Karpas-422 (cell line): ENCODE data around the gene WDR45B. TPM values are rescaled to one million over a fixed set of nuclear protein-coding genes. Genes with fewer than 3 reads are reported as not detected.

Source experiments
- DNase-seq: peaks from one replicate; pipeline ENCODE4 v3.0.0-alpha.2; 2015
- H2AFZ ChIP-seq: fragments of 200-600 bp; sonication (generic); 2 replicates; pipeline ENCODE4 v1.6.1; 2014; ENCODE audit warnings: antibody characterized with exemption, low read length, mixed read lengths
- H3K27ac ChIP-seq: fragments of 200-600 bp; sonication (generic); 2 replicates; pipeline ENCODE4 v1.5.1; 2014; ENCODE audit warnings: mild to moderate bottlenecking, low read length, moderate library complexity
- H3K27me3 ChIP-seq: fragments of 200-600 bp; sonication (generic); 2 replicates; pipeline ENCODE4 v1.6.1; 2014; ENCODE audit warnings: low read length, mixed read lengths
- H3K36me3 ChIP-seq: fragments of 200-600 bp; sonication (generic); 2 replicates; pipeline ENCODE4 v1.6.1; 2014; ENCODE audit warnings: low read length, mixed read lengths; ENCODE audit not compliant: insufficient read depth
- H3K4me1 ChIP-seq: fragments of 200-600 bp; sonication (generic); 2 replicates; pipeline ENCODE4 v1.6.1; 2014; ENCODE audit warnings: mild to moderate bottlenecking, low read length, mixed read lengths
- H3K4me2 ChIP-seq: fragments of 200-600 bp; sonication (generic); 2 replicates; pipeline ENCODE4 v1.6.1; 2014; ENCODE audit warnings: low read length, low read depth, mild to moderate bottlenecking; ENCODE audit not compliant: poor library complexity, severe bottlenecking
- H3K4me3 ChIP-seq: fragments of 200-600 bp; sonication (generic); 2 replicates; pipeline ENCODE4 v1.5.1; 2014; ENCODE audit warnings: mild to moderate bottlenecking, antibody characterized with exemption, low read length, mixed read lengths
- H3K79me2 ChIP-seq: fragments of 200-600 bp; sonication (generic); 2 replicates; pipeline ENCODE4 v1.6.1; 2014; ENCODE audit warnings: mild to moderate bottlenecking, low read length, mixed read lengths
- H3K9ac ChIP-seq: fragments of 200-600 bp; sonication (generic); 2 replicates; pipeline ENCODE4 v1.6.0; 2014; ENCODE audit warnings: low read length
- H3K9me2 ChIP-seq: fragments of 200-600 bp; sonication (generic), shearing (Covaris generic); replicated peaks from 2 replicates; pipeline ENCODE4 v1.6.0; 2014; ENCODE audit warnings: mild to moderate bottlenecking, low read length, moderate library complexity; ENCODE audit not compliant: insufficient read depth
- H3K9me3 ChIP-seq: fragments of 300-700, 200-600 bp; sonication (generic); 2 replicates; pipeline ENCODE4 v1.6.1; 2014; ENCODE audit warnings: low read length, mixed read lengths
- H4K20me1 ChIP-seq: fragments of 200-600 bp; sonication (generic); 2 replicates; pipeline ENCODE4 v1.6.1; 2014; ENCODE audit warnings: mild to moderate bottlenecking, antibody characterized with exemption, low read length, low read depth; ENCODE audit not compliant: insufficient read depth
- total RNA-seq: library from RNA; depleted of rRNA; stranded (reverse); fragments of >200 nt; shearing (Covaris generic); gene quantifications from 2 replicates; pipeline ENCODE4 v1.2.3, GENCODE V29; 2014; ENCODE audit warnings: low replicate concordance

Gene WDR45B
- total RNA-seq, 1 experiment from 2014 or later, result 55.8 TPM

DNA sequence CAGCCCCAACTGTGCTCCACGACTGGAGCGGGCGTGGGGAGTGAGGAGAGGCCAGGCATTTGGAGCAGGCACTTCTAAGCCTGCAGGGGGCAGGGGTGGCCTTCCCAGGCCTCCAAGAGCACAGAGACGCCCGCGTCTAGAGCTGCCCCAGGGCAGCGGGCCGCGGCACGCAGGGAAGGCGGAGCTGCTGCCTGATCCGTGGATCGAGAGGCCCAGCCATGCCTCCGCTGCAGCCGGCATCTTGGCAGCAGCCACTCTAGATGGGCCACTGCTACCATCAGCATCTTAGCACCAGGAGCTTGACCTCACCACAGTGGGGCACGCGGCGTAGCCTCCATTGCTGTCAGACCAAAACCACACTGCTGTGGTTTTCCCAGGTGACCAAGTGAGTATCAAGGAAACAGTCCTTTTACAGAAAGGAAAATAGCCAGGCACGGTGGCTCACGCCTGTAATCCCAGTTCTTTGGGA, 20.4 kb upstream of the WDR45B start:
- H3K9me3 ChIP-seq, result no peaks in the 10 kb centered on the region
- H3K36me3 ChIP-seq, result no peaks in the 10 kb centered on the region
- H3K4me3 ChIP-seq, result peak overlapping the region; percentile 13; the same call in 1 of the 2 replicates
- peak overlapping the region; percentile 44 for H3K4me2 ChIP-seq
- H3K9me2 ChIP-seq, result no peaks in the 10 kb centered on the region
- H2AFZ ChIP-seq, result peak overlapping the region; percentile 52; the same call in 1 of the 2 replicates
- H3K79me2 ChIP-seq, result no peaks in the 10 kb centered on the region
- no peak overlapping the region for H3K27ac ChIP-seq
- H3K9ac ChIP-seq, result peak overlapping the region; percentile 50
- H4K20me1 ChIP-seq, result no peaks in the 10 kb centered on the region
- H3K4me1 ChIP-seq, result peaks cover 4% of the 10 kb centered on the region
- DNase-seq, result peak; percentile 88
- H3K27me3 ChIP-seq, result no peaks in the 10 kb centered on the region

DNA sequence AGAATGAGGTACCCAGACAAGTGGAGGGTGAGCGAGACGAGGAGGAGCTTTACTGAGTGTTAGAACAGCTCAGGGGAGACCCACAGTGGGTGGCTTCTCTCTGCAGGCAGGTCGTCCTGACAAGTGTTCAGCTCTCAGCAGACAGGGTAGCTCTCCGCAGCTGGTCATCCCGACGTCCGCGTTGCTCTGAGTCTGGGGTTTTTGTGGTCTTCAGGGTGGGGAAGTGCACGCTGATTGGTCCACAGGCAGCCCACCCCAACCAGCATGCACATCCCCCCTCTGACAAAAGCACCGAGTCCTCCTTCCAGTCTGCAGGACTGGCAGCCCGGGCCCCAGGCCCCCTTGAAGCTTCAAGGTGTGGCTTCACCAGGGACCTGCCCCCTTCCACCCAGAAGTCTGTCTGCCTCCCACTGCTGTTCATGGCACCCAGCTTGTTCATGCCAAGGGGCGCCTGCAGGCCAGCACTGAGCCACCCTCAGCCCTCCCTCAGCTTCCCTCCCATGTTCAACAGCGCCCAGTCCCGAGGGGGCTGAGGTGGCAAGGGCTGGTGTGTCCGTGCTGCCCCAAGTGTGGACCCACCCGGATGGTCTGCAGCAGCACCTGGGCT, 19.9 kb upstream of the WDR45B start:
- Histone ChIP-seq H3K36me3 (no peaks in the 10 kb centered on the region), H2AFZ (no peak overlapping the region), H3K4me2 (no peak overlapping the region), H4K20me1 (no peaks in the 10 kb centered on the region), H3K9ac (0 out of 2 replicates have a peak overlapping the region, but pooled peaks have one; percentile 33), H3K27ac (no peak overlapping the region), H3K4me3 (no peak overlapping the region; the same call in 1 of the 2 replicates), H3K9me2 (no peaks in the 10 kb centered on the region), H3K79me2 (no peaks in the 10 kb centered on the region), H3K4me1 (peaks cover 4% of the 10 kb centered on the region), H3K9me3 (no peaks in the 10 kb centered on the region), H3K27me3 (no peaks in the 10 kb centered on the region)
- no peak for DNase-seq

DNA sequence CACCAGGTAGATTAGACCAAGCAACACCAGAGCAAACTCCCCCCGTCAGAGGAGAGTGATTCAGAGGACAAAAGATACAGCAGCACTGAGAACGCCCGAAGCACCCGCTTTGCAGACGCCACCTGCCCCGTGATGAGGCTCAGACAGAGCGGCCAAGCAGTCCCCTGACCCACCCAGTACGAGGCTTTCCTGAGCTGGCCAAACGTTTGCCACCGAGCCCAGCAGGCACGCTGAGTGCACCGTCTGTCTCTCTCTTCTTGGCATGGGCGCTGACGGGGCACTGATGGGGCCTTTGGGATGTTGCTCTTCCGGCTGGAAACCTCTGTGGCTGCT, 19.4 kb upstream of the WDR45B start:
- no peak for DNase-seq
- Histone ChIP-seq H3K4me1 (peaks cover 4% of the 10 kb centered on the region), H3K36me3 (no peaks in the 10 kb centered on the region), H2AFZ (no peak overlapping the region), H3K27ac (no peak overlapping the region), H3K27me3 (no peaks in the 10 kb centered on the region), H3K79me2 (no peaks in the 10 kb centered on the region), H3K4me3 (no peak overlapping the region), H4K20me1 (no peaks in the 10 kb centered on the region), H3K9me3 (no peaks in the 10 kb centered on the region), H3K9ac (no peak overlapping the region), H3K4me2 (no peak overlapping the region), H3K9me2 (no peaks in the 10 kb centered on the region)

DNA sequence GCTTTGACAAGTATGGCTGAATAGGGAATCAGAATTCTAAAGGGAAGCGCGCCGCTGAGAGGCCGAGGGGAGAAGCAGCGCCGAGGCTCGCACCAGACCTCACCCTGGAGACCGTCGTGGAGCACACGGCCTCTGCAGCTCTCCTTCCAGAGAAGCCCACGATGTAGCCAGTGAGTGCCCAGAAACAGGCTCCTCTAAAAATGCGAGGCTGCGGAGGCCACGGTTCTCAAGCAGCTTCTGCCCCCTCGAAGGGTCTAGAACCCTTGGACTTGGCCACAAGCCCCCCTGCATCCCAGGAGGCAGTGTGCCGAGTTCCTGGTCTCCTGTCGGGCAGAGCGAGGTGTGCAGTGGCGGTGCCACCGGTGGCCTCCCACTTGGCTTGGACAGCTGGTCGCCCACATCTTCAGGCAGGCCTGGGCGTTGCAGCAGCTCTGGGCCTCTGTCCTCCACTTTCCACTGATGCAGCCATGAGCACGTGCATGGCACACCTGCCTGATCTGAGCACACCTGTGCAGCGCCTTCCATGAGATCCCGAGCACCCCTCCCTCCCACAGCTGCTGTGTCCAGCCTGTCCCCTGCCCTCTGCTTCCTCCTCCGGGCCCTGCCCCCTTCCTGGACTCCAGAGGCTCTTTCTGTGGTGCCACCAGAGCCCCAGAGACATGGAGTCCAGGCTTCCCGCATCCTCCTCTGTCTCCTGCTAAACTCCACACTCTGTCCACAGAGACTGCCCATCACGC, 18.9 kb upstream of the WDR45B start:
- Histone ChIP-seq H3K4me3 (no peak overlapping the region), H4K20me1 (no peaks in the 10 kb centered on the region), H3K4me1 (peaks cover 4% of the 10 kb centered on the region), H3K4me2 (no peak overlapping the region), H3K9me2 (no peaks in the 10 kb centered on the region), H2AFZ (no peak overlapping the region), H3K9me3 (no peaks in the 10 kb centered on the region), H3K79me2 (no peaks in the 10 kb centered on the region), H3K36me3 (no peaks in the 10 kb centered on the region), H3K9ac (no peak overlapping the region), H3K27me3 (no peaks in the 10 kb centered on the region), H3K27ac (no peak overlapping the region)
- no peak for DNase-seq

DNA sequence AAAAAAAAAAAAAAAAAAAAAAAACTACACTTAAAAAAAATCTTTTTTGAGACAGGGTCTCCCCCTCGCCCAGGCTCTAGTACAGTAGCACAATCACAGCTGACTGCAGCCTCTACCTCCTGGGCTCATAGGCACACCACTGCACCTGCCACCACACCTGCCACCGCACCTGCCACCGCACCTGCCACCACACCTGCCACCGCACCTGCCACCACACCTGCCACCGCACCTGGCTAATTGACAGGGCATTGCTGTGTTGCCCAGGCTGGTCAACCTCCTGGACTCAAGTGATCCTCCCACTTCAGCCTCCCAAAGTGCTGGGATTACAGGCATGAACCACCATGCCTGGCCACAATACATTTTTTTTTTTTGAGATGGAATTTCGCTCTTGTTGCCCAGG, 17.6 kb upstream of the WDR45B start:
- H3K4me2 ChIP-seq, result no peak overlapping the region
- H3K4me1 ChIP-seq, result peaks cover 4% of the 10 kb centered on the region
- no peak overlapping the region for H2AFZ ChIP-seq
- H3K27me3 ChIP-seq, result no peaks in the 10 kb centered on the region
- no peaks in the 10 kb centered on the region for H3K9me3 ChIP-seq
- DNase-seq, result no peak
- no peak overlapping the region for H3K4me3 ChIP-seq
- H3K79me2 ChIP-seq, result no peaks in the 10 kb centered on the region
- H3K36me3 ChIP-seq, result no peaks in the 10 kb centered on the region
- no peaks in the 10 kb centered on the region for H3K9me2 ChIP-seq
- H4K20me1 ChIP-seq, result no peaks in the 10 kb centered on the region
- no peak overlapping the region for H3K9ac ChIP-seq
- no peak overlapping the region for H3K27ac ChIP-seq

DNA sequence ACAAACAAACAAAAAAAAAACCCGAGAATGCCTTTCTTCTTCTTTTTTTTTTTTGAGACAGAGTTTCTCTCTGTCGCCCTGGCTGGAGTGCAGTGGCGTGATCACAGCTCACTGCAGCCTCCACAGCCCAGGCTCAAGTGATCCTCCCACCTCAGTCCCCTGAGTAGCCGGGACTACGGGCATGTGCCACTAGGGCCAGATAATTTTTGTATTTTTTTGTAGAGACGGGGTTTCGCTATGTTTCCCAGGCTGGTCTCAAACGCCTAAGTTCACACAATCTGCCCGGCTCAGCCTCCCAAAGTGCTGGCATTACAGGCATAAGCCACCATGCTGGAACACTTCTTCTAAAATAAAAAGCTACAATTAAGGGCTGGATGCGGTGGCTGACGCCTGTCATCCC, 17.0 kb upstream of the WDR45B start:
- Histone ChIP-seq H3K36me3 (no peaks in the 10 kb centered on the region), H3K79me2 (no peaks in the 10 kb centered on the region), H3K9me3 (no peaks in the 10 kb centered on the region), H3K4me3 (no peak overlapping the region), H3K27me3 (no peaks in the 10 kb centered on the region), H2AFZ (no peak overlapping the region), H3K9me2 (no peaks in the 10 kb centered on the region), H3K4me2 (no peak overlapping the region), H3K9ac (no peak overlapping the region), H4K20me1 (no peaks in the 10 kb centered on the region), H3K4me1 (peaks cover 4% of the 10 kb centered on the region), H3K27ac (no peak overlapping the region)
- no peak for DNase-seq

DNA sequence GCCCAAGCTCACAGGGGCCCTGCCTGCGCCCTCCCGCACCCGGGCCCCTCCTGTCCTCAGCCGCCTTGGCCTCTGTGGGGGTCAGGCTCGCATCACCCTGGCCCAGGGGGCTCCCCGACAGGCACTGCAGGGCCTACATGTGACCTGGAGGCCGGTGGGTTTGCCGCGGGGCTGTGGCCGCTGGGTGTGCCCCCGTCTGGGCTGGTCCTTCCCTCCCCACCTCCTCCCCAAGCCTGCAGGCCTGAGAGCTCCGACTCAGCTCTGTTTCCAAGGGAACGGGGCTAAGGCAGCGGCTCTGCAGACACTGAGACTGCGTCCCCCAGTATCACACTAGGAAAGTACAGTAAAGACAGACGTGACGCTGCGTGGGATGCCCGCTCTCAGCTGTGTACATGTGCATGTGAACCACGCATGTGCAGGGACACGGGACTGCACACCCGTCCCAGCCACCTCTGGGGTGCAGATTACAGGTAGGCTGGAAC, 16.5 kb upstream of the WDR45B start:
- no peaks in the 10 kb centered on the region for H3K79me2 ChIP-seq
- no peak for DNase-seq
- no peak overlapping the region for H3K4me2 ChIP-seq
- H2AFZ ChIP-seq, result no peak overlapping the region
- H4K20me1 ChIP-seq, result no peaks in the 10 kb centered on the region
- no peak overlapping the region for H3K4me3 ChIP-seq
- no peak overlapping the region for H3K27ac ChIP-seq
- no peaks in the 10 kb centered on the region for H3K9me3 ChIP-seq
- H3K36me3 ChIP-seq, result no peaks in the 10 kb centered on the region
- H3K27me3 ChIP-seq, result no peaks in the 10 kb centered on the region
- H3K4me1 ChIP-seq, result peaks cover 4% of the 10 kb centered on the region
- no peaks in the 10 kb centered on the region for H3K9me2 ChIP-seq
- no peak overlapping the region for H3K9ac ChIP-seq

DNA sequence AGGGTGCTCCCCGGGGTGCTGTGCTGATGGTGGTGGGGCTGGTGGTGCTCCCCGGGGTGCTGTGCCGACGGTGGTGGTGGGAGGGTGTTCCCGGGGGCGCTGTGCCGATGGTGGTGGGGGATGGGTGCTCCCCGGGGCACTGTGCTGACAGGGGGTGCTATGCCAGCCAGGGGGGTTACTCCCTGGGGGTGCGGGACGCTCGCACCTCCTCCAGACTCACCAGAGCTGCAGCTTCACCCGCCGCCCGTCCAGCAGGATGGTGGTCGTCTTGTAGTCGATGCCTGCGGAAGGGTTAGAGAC, 16.0 kb upstream of the WDR45B start:
- no peaks in the 10 kb centered on the region for H3K79me2 ChIP-seq
- no peaks in the 10 kb centered on the region for H4K20me1 ChIP-seq
- no peak overlapping the region for H3K4me3 ChIP-seq
- H3K27ac ChIP-seq, result no peak overlapping the region
- no peaks in the 10 kb centered on the region for H3K27me3 ChIP-seq
- no peaks in the 10 kb centered on the region; the same call in 1 of the 2 replicates for H3K9me3 ChIP-seq
- no peak overlapping the region for H3K4me2 ChIP-seq
- H3K4me1 ChIP-seq, result peaks cover 4% of the 10 kb centered on the region
- H3K9ac ChIP-seq, result no peak overlapping the region
- no peaks in the 10 kb centered on the region for H3K36me3 ChIP-seq
- no peak overlapping the region for H2AFZ ChIP-seq
- no peak for DNase-seq
- no peaks in the 10 kb centered on the region for H3K9me2 ChIP-seq
